Type B pancreatic cell (in vitro differentiated cells): Measurements from ENCODE around the gene PET100. TPM values are rescaled to one million over a fixed set of nuclear protein-coding genes. Genes with fewer than 3 reads are reported as not detected.
A peak's percentile ranks its signal among the peaks of the same experiment; 100 is the strongest.

Experiments used
- DNase-seq: peaks from one replicate; pipeline ENCODE4 v3.0.0; 2021; ENCODE audit warnings: mixed read lengths; ENCODE audit not compliant: unreplicated experiment; ENCODE audit errors: extremely low spot score
- H3K27ac Mint-ChIP-seq: 2 replicates; pipeline ENCODE4 v1.8.0; 2021; ENCODE audit warnings: mild to moderate bottlenecking, mixed read lengths
- H3K27me3 Mint-ChIP-seq: 2 replicates; pipeline ENCODE4 v1.8.0; 2021; ENCODE audit warnings: mixed read lengths
- H3K36me3 Mint-ChIP-seq: 2 replicates; pipeline ENCODE4 v1.8.0; 2021; ENCODE audit warnings: mixed read lengths
- H3K4me1 Mint-ChIP-seq: one replicate; pipeline ENCODE4 v1.8.0; 2021; ENCODE audit warnings: mixed read lengths; ENCODE audit not compliant: unreplicated experiment
- H3K4me3 Mint-ChIP-seq: 2 replicates; pipeline ENCODE4 v1.8.0; 2021; ENCODE audit warnings: mild to moderate bottlenecking, mixed read lengths
- H3K9me3 Mint-ChIP-seq: 2 replicates; pipeline ENCODE4 v1.8.0; 2021; ENCODE audit warnings: mixed read lengths
- total RNA-seq: library from RNA; stranded (reverse); gene quantifications from 2 replicates; pipeline ENCODE4 v1.2.1, GENCODE V29; 2021; ENCODE audit warnings: low replicate concordance
- TF ChIP-seq, protein P1 (sequence below): fragments of 200-600 bp; sonication (generic); conservative IDR thresholded peaks from 2 replicates; pipeline ENCODE4 v1.5.0; 2021; ENCODE audit warnings: antibody characterized with exemption, mild to moderate bottlenecking

PET100 gene
- total RNA-seq, 1 donor from 2014 or later: 160 TPM

- peak overlapping the region; percentile 36 for H3K27ac Mint-ChIP-seq
- H3K9me3 Mint-ChIP-seq: no peaks in the 10 kb centered on the region
- DNase-seq: no peak
- no peaks in the 10 kb centered on the region for H3K36me3 Mint-ChIP-seq
- H3K27me3 Mint-ChIP-seq: peaks cover 28% of the 10 kb centered on the region
- H3K4me1 Mint-ChIP-seq: no peaks in the 10 kb centered on the region
- TF ChIP-seq, protein P1, sequence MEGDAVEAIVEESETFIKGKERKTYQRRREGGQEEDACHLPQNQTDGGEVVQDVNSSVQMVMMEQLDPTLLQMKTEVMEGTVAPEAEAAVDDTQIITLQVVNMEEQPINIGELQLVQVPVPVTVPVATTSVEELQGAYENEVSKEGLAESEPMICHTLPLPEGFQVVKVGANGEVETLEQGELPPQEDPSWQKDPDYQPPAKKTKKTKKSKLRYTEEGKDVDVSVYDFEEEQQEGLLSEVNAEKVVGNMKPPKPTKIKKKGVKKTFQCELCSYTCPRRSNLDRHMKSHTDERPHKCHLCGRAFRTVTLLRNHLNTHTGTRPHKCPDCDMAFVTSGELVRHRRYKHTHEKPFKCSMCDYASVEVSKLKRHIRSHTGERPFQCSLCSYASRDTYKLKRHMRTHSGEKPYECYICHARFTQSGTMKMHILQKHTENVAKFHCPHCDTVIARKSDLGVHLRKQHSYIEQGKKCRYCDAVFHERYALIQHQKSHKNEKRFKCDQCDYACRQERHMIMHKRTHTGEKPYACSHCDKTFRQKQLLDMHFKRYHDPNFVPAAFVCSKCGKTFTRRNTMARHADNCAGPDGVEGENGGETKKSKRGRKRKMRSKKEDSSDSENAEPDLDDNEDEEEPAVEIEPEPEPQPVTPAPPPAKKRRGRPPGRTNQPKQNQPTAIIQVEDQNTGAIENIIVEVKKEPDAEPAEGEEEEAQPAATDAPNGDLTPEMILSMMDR: no peak
- H3K4me3 Mint-ChIP-seq: peak overlapping the region; percentile 60
Measured at GRCh38 chr19:7638802-7639465, 9.3 kb downstream of the PET100 start.

DNA sequence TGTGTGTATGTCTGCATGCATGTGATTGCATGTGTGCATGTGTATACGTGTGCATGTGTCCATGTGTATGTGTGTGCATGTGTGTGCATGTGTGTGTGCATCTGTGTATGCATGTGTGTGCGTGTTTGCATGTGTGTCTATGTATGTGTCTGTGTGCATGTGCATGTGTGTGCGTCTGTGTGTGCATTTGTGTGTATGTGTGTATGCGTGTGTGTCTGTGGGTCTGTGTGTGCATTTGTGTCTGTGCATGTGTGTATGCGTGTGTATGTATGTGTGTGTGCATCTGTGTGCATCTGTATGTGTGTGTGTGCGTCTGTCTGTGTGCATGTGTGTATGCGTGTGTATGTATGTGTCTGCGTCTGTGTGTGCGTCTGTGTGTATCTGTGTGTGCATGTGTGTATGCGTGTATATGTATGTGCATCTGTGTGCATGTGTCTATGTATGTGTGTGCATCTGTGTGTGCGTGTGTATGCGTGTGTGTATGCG lies 10.3 kb downstream of the PET100 start:
- TF ChIP-seq, protein P1: no peak
- Mint-ChIP-seq H3K27me3 (peaks cover 24% of the 10 kb centered on the region), H3K9me3 (no peaks in the 10 kb centered on the region), H3K4me3 (peak overlapping the region; percentile 2), H3K4me1 (no peaks in the 10 kb centered on the region), H3K36me3 (no peaks in the 10 kb centered on the region), H3K27ac (peak overlapping the region; percentile 0)
- no peak for DNase-seq

- Mint-ChIP-seq H3K27me3 (peaks cover 17% of the 10 kb centered on the region), H3K36me3 (no peaks in the 10 kb centered on the region), H3K4me1 (no peaks in the 10 kb centered on the region), H3K4me3 (no peak overlapping the region), H3K9me3 (no peaks in the 10 kb centered on the region), H3K27ac (no peak overlapping the region)
- TF ChIP-seq, protein P1: no peak
- no peak for DNase-seq
Measured at GRCh38 chr19:7640803-7641202, 11.2 kb downstream of the PET100 start.

- Mint-ChIP-seq H3K4me1 (no peaks in the 10 kb centered on the region), H3K36me3 (no peaks in the 10 kb centered on the region), H3K27ac (no peak overlapping the region), H3K9me3 (no peaks in the 10 kb centered on the region), H3K27me3 (peaks cover 10% of the 10 kb centered on the region), H3K4me3 (no peak overlapping the region)
- TF ChIP-seq, protein P1: no peak
- no peak for DNase-seq
Measured at GRCh38 chr19:7641290-7642276, 12.0 kb downstream of the PET100 start.

GRCh38 chr19:7642295-7643030 lies 12.9 kb downstream of the PET100 start:
- no peak overlapping the region for H3K4me3 Mint-ChIP-seq

More at GRCh38 chr19:7642295-7643030, 12.9 kb downstream of the PET100 start:
- peaks cover 9% of the 10 kb centered on the region for H3K27me3 Mint-ChIP-seq
- H3K27ac Mint-ChIP-seq: no peak overlapping the region
- DNase-seq: no peak
- H3K4me1 Mint-ChIP-seq: no peaks in the 10 kb centered on the region
- no peaks in the 10 kb centered on the region for H3K36me3 Mint-ChIP-seq
- no peaks in the 10 kb centered on the region for H3K9me3 Mint-ChIP-seq
- TF ChIP-seq, protein P1: no peak
